Measurements from ENCODE around the gene LRRC41. TPM values are rescaled to one million over a fixed set of nuclear protein-coding genes. Genes with fewer than 3 reads are reported as not detected.
"Not testable (repeated sequence)": the region's sequence is repeated elsewhere in the genome, so short reads cannot be mapped to it uniquely, and the experiment has no call there.

LRRC41 gene
- polyA plus RNA-seq, 3 donors, result 22.9 to 50.9 (median 47.4) TPM

GRCh38 chr1:46333300-46334029 lies 30.0 kb upstream of the LRRC41 start:
- peak; percentile 53 to 84 (median 76) for DNase-seq
- Histone ChIP-seq H3K9me3 (replicated peaks in 1 of 2; ENCODE audit: control insufficient read depth in 1 of 2, insufficient read depth in 1 of 2, low read length in 2 of 2) (no peaks in the 10 kb centered on the region), H3K36me3 (replicated peaks in 1 of 2; ENCODE audit: control insufficient read depth in 1 of 2, insufficient read depth in 2 of 2, low read length in 2 of 2) (no peaks in the 10 kb centered on the region), H3K4me2 (replicated peaks; ENCODE audit: extremely low read depth, low read length, poor library complexity, severe bottlenecking) (no peak overlapping the region), H3K27me3 (ENCODE audit: control insufficient read depth in 2 of 2, insufficient read depth in 2 of 2, low read length in 2 of 2) (no peaks in the 10 kb centered on the region), H4K20me1 (ENCODE audit: insufficient read depth, low read length) (no peaks in the 10 kb centered on the region), H2AFZ (ENCODE audit: insufficient read depth, low read depth, low read length, poor library complexity, severe bottlenecking) (no peak overlapping the region), H3K4me1 (ENCODE audit: control insufficient read depth in 1 of 2, insufficient read depth in 2 of 2, low read length in 2 of 2) (peaks cover 2 to 8% of the 10 kb centered on the region in 2 donors), H3K27ac (ENCODE audit: low read depth in 1 of 2, low read length in 2 of 2) (no peak overlapping the region), H3K4me3 (replicated peaks in 1 of 3; ENCODE audit: low read depth in 2 of 3, low read length in 3 of 3) (no peak overlapping the region), H3K79me2 (ENCODE audit: insufficient read depth, low read length) (no peaks in the 10 kb centered on the region), H3K9ac (ENCODE audit: insufficient read depth, low read length, poor library complexity, severe bottlenecking) (no peak overlapping the region)
- peak; percentile 70 for TF ChIP-seq CTCF (IDR thresholded peaks at IDR 0.05)
- H3K36me3 Mint-ChIP-seq, result no peaks in the 10 kb centered on the region
- intact Hi-C loops (cut with micrococcal nuclease), result loop anchor here (2.0 to 10.0 kb wide), 3 partner anchors 15 to 194 kb away; no protein-coding TSS in a partner anchor
- H3K4me1 Mint-ChIP-seq, result peaks cover 4% of the 10 kb centered on the region
- H3K27ac Mint-ChIP-seq, result peak overlapping the region in 2 of 7 donors; percentile 21 to 78
- peaks cover 0 to 2% (median 0%) of the 10 kb centered on the region in 7 donors for H3K9me3 Mint-ChIP-seq
- WGBS (ENCODE audit: insufficient coverage), result 90% methylated on average over 6 of the region's 9 CpGs
- peaks cover 0 to 3% (median 0%) of the 10 kb centered on the region in 3 donors for H3K27me3 Mint-ChIP-seq (ENCODE audit: low read depth in 3 of 3)
- H3K4me3 Mint-ChIP-seq, result no peak overlapping the region

- H4K20me1 ChIP-seq (ENCODE audit: insufficient read depth, low read length); H3K36me3 ChIP-seq (replicated peaks in 1 of 2; ENCODE audit: control insufficient read depth in 1 of 2, insufficient read depth in 2 of 2, low read length in 2 of 2); H3K9ac ChIP-seq (ENCODE audit: insufficient read depth, low read length, poor library complexity, severe bottlenecking); H3K27ac Mint-ChIP-seq; H3K4me1 Mint-ChIP-seq; H3K4me3 Mint-ChIP-seq; DNase-seq; H3K36me3 Mint-ChIP-seq; H3K9me3 ChIP-seq (replicated peaks in 1 of 2; ENCODE audit: control insufficient read depth in 1 of 2, insufficient read depth in 1 of 2, low read length in 2 of 2); H3K4me3 ChIP-seq (replicated peaks in 1 of 3; ENCODE audit: low read depth in 2 of 3, low read length in 3 of 3); H3K27me3 Mint-ChIP-seq (ENCODE audit: low read depth in 3 of 3); H3K4me1 ChIP-seq (ENCODE audit: control insufficient read depth in 1 of 2, insufficient read depth in 2 of 2, low read length in 2 of 2); H3K9me3 Mint-ChIP-seq; H3K27me3 ChIP-seq (ENCODE audit: control insufficient read depth in 2 of 2, insufficient read depth in 2 of 2, low read length in 2 of 2); H3K27ac ChIP-seq (ENCODE audit: low read depth in 1 of 2, low read length in 2 of 2); H2AFZ ChIP-seq (ENCODE audit: insufficient read depth, low read depth, low read length, poor library complexity, severe bottlenecking); H3K4me2 ChIP-seq (replicated peaks; ENCODE audit: extremely low read depth, low read length, poor library complexity, severe bottlenecking); H3K79me2 ChIP-seq (ENCODE audit: insufficient read depth, low read length): not testable (repeated sequence)
- intact Hi-C loops (cut with micrococcal nuclease), result loop anchor here (2.0 to 10.0 kb wide), 3 partner anchors 17 to 195 kb away; no protein-coding TSS in a partner anchor
- 98% methylated on average over 19 of the region's 24 CpGs for WGBS (ENCODE audit: insufficient coverage)
Observed at GRCh38 chr1:46331786-46332540, 28.5 kb upstream of the LRRC41 start.

- H3K36me3 ChIP-seq (replicated peaks in 1 of 2; ENCODE audit: control insufficient read depth in 1 of 2, insufficient read depth in 2 of 2, low read length in 2 of 2); H3K9me3 Mint-ChIP-seq; H2AFZ ChIP-seq (ENCODE audit: insufficient read depth, low read depth, low read length, poor library complexity, severe bottlenecking); H3K9ac ChIP-seq (ENCODE audit: insufficient read depth, low read length, poor library complexity, severe bottlenecking); H3K36me3 Mint-ChIP-seq; H3K4me3 Mint-ChIP-seq; H3K4me1 ChIP-seq (ENCODE audit: control insufficient read depth in 1 of 2, insufficient read depth in 2 of 2, low read length in 2 of 2); H3K27me3 Mint-ChIP-seq (ENCODE audit: low read depth in 3 of 3); H3K9me3 ChIP-seq (replicated peaks in 1 of 2; ENCODE audit: control insufficient read depth in 1 of 2, insufficient read depth in 1 of 2, low read length in 2 of 2); H3K4me1 Mint-ChIP-seq; DNase-seq; H4K20me1 ChIP-seq (ENCODE audit: insufficient read depth, low read length); H3K79me2 ChIP-seq (ENCODE audit: insufficient read depth, low read length); H3K27me3 ChIP-seq (ENCODE audit: control insufficient read depth in 2 of 2, insufficient read depth in 2 of 2, low read length in 2 of 2); H3K27ac Mint-ChIP-seq; H3K4me3 ChIP-seq (replicated peaks in 1 of 3; ENCODE audit: low read depth in 2 of 3, low read length in 3 of 3); H3K4me2 ChIP-seq (replicated peaks; ENCODE audit: extremely low read depth, low read length, poor library complexity, severe bottlenecking); H3K27ac ChIP-seq (ENCODE audit: low read depth in 1 of 2, low read length in 2 of 2): not testable (repeated sequence)
- 94% methylated on average over 2 of the region's 2 CpGs for WGBS (ENCODE audit: insufficient coverage)
- intact Hi-C loops (cut with micrococcal nuclease), result loop anchor here (5.0 to 10.0 kb wide), 2 partner anchors 194 to 197 kb away; no protein-coding TSS in a partner anchor
Observed at GRCh38 chr1:46330381-46330780, 27.0 kb upstream of the LRRC41 start.
